Stimulated activated naive B cell treated with anti-CD40 and anti-IgM and Interleukin-4, amounts not matched to agents 10 μg/mL and 1 μg/mL and 100 μg/mL, for 72 hours (primary cell): Measurements from ENCODE around the gene DNAJC18.
"Not testable (repeated sequence)": the region's sequence is repeated elsewhere in the genome, so short reads cannot be mapped to it uniquely, and the experiment has no call there.

ENCODE experiments used
- ATAC-seq, 2 donors: fragments of 150-1000 bp; cut with Tn5 transposase; replicated peaks; 2 replicates each; pipeline ENCODE4 v1.10.0; 2021; ENCODE audit warnings: moderate library complexity in 1 of 2
- DNase-seq: peaks from one replicate; pipeline ENCODE4 v3.0.0; 2021
- H3K27ac Mint-ChIP-seq: one replicate; pipeline ENCODE4 v1.8.0; 2022; ENCODE audit warnings: mild to moderate bottlenecking, mixed read lengths
- H3K27me3 Mint-ChIP-seq, 2 donors: one replicate each; pipeline ENCODE4 v1.8.0; 2022; ENCODE audit warnings: mixed read lengths in 2 of 2
- H3K36me3 Mint-ChIP-seq, 2 donors: one replicate each; pipeline ENCODE4 v1.8.0; 2022; ENCODE audit warnings: mixed read lengths in 2 of 2, mild to moderate bottlenecking in 1 of 2
- H3K4me1 Mint-ChIP-seq, 2 donors: one replicate each; pipeline ENCODE4 v1.8.0; 2022; ENCODE audit warnings: mixed read lengths in 2 of 2, mild to moderate bottlenecking in 1 of 2
- H3K4me3 Mint-ChIP-seq, 2 donors: one replicate each; pipeline ENCODE4 v1.8.0; 2022; ENCODE audit warnings: mild to moderate bottlenecking in 2 of 2, mixed read lengths in 2 of 2, moderate library complexity in 1 of 2
- H3K9me3 Mint-ChIP-seq, 2 donors: one replicate each; pipeline ENCODE4 v1.8.0; 2022; ENCODE audit warnings: mixed read lengths in 2 of 2, mild to moderate bottlenecking in 1 of 2

The DNAJC18 gene

DNA sequence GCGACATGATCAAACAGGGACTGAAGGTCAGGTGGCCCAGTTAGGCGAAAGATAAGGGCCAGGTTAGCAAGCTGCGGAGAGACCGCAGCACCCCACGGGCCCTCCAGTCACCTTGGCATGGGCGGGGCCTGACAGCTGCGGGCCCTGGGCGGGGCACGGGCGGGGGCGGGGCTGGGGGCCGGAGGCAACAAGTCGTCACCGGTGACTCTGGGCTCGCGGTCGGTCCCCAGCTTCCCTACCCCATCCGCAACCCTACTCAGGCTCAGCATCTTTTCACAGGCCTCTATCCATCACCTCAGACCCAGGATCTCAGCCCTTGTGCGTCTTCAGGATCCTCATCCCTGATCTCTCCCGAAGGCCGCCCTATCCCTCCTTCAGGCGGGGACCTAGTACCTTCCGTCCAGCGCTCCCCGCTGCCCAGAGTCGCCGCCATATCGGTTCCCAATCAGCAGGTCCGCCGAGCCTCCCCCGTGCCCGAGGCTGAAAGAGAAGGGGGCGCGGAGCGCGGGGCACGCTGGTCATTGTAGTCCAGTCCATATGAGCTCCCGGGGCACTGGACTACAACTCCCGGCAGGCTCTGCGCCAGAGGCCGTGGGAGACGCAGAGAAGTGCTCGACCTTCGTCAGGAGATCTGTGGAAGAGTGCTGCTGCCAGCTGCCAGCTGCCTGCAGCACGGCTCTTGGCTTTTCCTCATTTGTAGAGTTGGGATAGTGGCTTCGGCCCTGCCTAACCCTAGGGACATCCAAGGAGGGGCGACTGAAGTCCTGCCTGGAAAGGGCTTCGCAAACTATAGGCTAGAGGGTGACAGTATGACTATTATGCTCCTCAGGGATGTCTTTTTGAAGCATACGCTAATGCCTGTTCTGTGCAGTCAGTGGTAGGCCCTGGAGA lies at the start of gene DNAJC18:
Gene DNAJC18, minus strand, starts transcription at position 513 of the 891 bp plus-strand sequence. Its CDS starts 80 bp downstream, at position 433.
- DNase-seq (peak; percentile 91), ATAC-seq (peak; percentile 96 to 99)
- H3K27ac Mint-ChIP-seq = peak within 1 kb of the TSS; percentile 100
- H3K36me3 Mint-ChIP-seq = peaks cover 12 to 21% of the 10 kb centered on the region in 2 donors
- H3K4me3 Mint-ChIP-seq = peak within 1 kb of the TSS; percentile 96 to 99
- no peaks in the 10 kb centered on the region for H3K9me3 Mint-ChIP-seq
- H3K4me1 Mint-ChIP-seq = peaks cover 18 to 28% of the 10 kb centered on the region in 2 donors
- peaks cover 0 to 4% of the 10 kb centered on the region in 2 donors for H3K27me3 Mint-ChIP-seq

DNA sequence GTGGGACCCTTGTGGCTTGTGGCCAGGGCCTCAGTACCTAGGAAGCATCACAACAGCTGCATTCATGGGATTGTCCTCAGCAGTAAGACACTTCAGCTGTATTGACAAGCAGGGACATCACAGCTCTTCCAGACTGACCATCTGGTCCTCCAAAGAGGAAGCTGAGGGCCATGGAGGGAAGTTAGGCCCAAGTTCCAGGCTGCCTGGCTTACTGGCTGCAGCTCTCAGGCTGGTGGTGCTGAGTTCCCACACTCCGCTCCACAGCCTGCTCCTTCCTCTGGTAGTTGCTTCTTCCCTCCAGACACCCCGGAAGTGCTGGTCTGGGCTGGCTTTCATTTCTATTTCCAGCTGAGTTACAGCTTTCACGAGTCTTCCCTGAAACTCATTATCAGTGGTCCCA lies 48.9 kb upstream of the DNAJC18 start:
- Mint-ChIP-seq H3K36me3 (no peaks in the 10 kb centered on the region), H3K27ac (peak overlapping the region; percentile 76), H3K4me3 (no peak overlapping the region), H3K9me3 (no peaks in the 10 kb centered on the region), H3K4me1 (peaks cover 5 to 16% of the 10 kb centered on the region in 2 donors), H3K27me3 (peaks cover 0 to 3% of the 10 kb centered on the region in 2 donors)
- DNase-seq = no peak
- no peak for ATAC-seq

DNA sequence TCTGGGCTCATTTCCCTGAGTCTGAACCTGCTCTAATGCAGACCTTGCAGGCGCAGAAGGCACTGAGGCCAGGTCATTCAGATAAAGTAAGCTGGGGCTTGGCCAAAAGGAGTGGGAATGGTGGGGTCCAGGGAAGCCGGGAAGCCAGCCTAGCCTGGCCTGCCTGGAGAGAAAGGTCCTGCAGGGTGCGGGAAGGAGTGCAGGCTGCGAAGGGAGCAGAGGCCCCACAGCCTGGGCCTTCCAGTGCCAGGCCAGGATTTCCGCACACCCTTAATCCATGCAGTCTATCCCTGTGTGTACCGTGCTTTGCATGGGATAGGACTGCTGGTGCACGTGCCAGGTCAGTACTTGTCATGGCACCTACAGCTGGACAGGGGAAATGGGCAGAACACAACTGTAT lies 46.9 kb upstream of the DNAJC18 start:
- no peak for ATAC-seq
- Mint-ChIP-seq H3K27ac (no peak overlapping the region), H3K27me3 (no peaks in the 10 kb centered on the region), H3K4me3 (no peak overlapping the region), H3K4me1 (peaks cover 18 to 23% of the 10 kb centered on the region in 2 donors), H3K9me3 (no peaks in the 10 kb centered on the region), H3K36me3 (no peaks in the 10 kb centered on the region)
- no peak for DNase-seq

DNA sequence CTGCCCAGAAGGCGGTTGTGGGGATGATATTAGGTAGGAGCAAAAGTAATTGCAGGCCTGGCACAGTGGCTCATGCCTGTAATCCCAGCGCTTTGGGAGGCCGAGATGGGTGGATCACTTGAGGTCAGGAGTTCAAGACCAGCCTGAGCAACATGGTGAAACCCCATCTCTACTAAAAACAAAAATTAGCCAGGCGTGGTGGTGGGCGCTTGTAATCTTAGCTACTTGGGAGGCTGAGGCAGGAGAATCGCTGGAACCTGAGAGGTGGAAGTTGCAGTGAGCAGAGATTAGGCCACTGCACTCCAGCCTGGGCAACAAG lies 43.5 kb upstream of the DNAJC18 start:
- H3K36me3 Mint-ChIP-seq, DNase-seq, H3K27me3 Mint-ChIP-seq, ATAC-seq, H3K9me3 Mint-ChIP-seq: not testable (repeated sequence)
- Mint-ChIP-seq H3K27ac (peak overlapping the region; percentile 83), H3K4me3 (peak overlapping the region; percentile 41 to 71), H3K4me1 (peaks cover 16 to 20% of the 10 kb centered on the region in 2 donors)

DNA sequence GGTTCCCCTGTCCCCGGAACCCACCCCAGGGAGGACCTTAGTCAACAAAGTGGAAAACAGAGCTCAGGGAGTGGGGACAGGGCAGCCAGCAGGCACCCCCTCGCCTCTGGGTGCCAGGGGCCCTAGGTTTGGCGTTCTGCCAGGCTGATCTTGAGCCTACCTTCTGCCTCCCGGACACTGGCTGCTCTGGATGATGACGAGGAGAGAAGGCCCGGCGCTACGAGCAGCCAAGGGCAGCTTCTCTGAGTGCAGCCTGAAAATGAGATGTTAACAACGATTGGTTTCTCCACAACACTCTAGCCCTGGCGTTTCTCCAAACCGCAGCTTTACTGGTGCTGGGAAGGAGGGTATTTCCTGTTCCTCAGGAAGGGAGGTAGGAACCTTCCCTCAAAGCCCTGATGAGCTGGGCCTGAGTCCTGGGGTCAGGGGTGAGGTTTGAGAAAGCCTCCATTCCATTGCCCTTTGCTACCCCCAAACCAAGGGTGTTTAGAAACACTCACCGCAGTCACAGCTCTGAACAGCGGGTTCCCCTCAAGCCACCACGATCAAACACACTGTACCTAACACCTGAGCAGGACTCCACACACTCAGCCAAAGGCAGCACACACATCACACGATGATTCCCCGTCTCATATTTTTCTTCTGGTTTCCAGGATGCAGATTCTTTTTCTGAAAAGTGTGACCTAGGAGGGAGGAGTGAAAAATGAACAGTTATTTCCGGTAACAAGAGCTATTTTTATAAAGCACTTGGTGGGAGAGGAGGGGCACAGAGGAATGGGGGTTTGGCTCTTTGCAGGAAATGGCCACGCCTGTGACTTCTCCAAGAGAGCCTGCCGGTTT lies 42.9 kb upstream of the DNAJC18 start, which contains the start of gene STING1:
Gene STING1, minus strand, starts transcription at position 709 of the 840 bp plus-strand sequence. CDS start 1,054 bp downstream, outside the sequence.
- DNase-seq = peak; percentile 17
- no peaks in the 10 kb centered on the region for H3K9me3 Mint-ChIP-seq
- H3K4me1 Mint-ChIP-seq = peaks cover 16 to 20% of the 10 kb centered on the region in 2 donors
- no peaks in the 10 kb centered on the region for H3K36me3 Mint-ChIP-seq
- peak; percentile 73 for ATAC-seq
- peaks cover 0 to 5% of the 10 kb centered on the region in 2 donors for H3K27me3 Mint-ChIP-seq
- H3K27ac Mint-ChIP-seq = peak within 1 kb of the TSS; percentile 83
- peak within 1 kb of the TSS; percentile 41 to 71 for H3K4me3 Mint-ChIP-seq

DNA sequence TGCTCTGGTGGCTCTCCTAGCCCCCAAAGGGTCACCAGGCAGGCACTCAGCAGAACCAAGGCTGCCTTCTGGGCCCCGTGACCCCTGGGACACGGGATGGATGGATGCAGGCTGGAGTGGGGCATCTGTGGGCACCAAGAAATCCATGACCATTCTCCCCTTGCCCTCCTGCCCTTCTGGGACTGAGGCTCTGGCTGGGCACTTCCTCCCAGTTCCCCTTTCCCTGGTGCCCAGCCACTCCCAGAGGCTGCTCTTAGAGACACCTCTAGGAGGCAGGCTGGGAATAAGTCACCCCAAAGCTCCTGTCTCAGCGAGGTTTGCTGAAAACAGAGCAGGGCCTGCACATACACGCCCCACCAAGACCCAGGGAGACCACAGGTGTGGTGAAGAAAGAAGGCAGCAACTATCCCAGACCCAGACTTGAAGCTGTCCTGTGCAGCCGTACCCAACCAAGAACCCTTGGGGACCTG lies 42.3 kb upstream of the DNAJC18 start:
- Mint-ChIP-seq H3K27me3 (peaks cover 0 to 5% of the 10 kb centered on the region in 2 donors), H3K4me3 (peak overlapping the region; percentile 41 to 71), H3K36me3 (no peaks in the 10 kb centered on the region), H3K4me1 (peaks cover 16 to 20% of the 10 kb centered on the region in 2 donors), H3K9me3 (no peaks in the 10 kb centered on the region), H3K27ac (peak overlapping the region; percentile 83)
- no peak for DNase-seq
- peak; percentile 28 to 35 for ATAC-seq

DNA sequence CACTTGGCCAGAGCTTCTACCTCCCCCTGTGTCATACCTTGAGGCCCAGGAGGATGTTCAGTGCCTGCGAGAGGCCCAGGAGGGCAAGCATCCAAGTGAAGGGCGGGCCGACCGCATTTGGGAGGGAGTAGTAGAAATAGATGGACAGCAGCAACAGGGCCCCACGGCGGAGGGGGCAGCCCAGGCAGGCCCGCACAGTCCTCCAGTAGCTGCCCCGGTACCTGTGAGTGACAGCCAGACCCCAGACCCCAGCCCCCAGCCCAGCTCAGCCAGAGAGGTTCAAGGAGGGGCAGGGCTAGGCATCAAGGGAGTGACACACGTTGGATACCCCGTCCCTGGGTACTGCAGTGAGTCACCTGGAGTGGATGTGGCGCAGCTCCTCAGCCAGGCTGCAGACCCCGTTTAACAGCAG lies 41.8 kb upstream of the DNAJC18 start:
- Mint-ChIP-seq H3K36me3 (no peaks in the 10 kb centered on the region), H3K27ac (no peak overlapping the region), H3K4me1 (peaks cover 16 to 20% of the 10 kb centered on the region in 2 donors), H3K27me3 (peaks cover 0 to 5% of the 10 kb centered on the region in 2 donors), H3K9me3 (no peaks in the 10 kb centered on the region), H3K4me3 (no peak overlapping the region)
- ATAC-seq (peak; percentile 7 to 28), DNase-seq (no peak)

DNA sequence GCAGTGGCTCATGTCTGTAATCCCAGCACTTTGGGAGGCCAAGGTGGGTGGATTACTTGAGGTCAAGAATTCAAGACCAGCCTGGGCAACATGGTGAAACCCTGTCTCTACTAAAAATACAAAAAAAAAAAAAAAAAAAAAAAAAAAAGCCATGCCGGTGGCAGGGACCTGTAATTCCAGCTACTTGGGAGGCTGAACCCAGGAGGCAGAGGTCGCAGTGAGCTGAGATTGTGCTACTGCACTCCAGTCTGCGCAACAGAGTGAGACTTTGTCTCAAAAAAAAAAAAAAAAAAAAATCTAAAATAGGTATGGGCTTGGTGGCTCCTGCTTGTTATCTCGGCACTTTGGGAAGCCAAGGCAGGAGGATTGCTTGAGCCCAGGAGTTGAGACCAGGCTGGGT lies 40.4 kb upstream of the DNAJC18 start:
- H3K27me3 Mint-ChIP-seq = peaks cover 10 to 15% of the 10 kb centered on the region in 2 donors
- not testable (repeated sequence) for H3K4me3 Mint-ChIP-seq, H3K9me3 Mint-ChIP-seq

DNA sequence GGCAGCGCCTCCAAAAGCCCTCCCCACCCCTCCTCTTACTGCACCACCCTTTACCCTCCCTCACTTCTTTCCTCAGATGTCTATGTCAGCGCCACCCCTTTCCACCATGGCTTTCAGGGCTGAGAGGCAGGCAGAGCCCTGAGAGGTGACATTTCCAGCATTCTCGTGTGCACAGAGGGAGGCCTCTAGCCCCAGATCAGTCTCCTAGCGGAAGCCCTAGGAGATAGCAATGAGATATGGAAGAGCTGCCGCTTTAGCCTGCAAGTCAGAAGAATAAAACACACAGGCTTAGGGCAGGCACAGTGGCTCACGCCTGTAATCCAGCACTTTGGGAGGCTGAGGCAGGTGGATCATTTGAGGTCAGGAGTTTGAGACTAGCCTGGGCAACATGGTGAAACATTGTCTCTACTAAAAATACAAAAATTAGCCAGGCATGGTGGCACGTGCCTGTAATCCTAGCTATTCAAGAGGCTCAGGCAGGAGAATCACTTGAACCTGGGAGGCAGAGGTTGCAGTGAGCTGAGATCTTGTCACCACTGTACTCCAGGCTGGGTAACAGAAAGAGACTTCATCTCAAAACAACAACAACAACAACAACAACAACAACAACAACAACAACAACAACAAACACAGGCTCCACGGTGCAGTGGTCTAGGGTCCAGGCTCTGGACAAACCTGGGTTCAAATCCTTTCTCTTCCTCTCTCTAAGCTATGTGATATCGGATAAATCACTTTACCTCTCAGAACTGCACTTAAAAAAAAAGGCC lies 39.5 kb upstream of the DNAJC18 start:
- H3K36me3 Mint-ChIP-seq, H3K27ac Mint-ChIP-seq: not testable (repeated sequence)

More for the DNA sequence above, 40.4 kb upstream of the DNAJC18 start:
- not testable (repeated sequence) for ATAC-seq, DNase-seq, H3K36me3 Mint-ChIP-seq, H3K27ac Mint-ChIP-seq
- H3K4me1 Mint-ChIP-seq = peaks cover 26 to 27% of the 10 kb centered on the region in 2 donors

DNA sequence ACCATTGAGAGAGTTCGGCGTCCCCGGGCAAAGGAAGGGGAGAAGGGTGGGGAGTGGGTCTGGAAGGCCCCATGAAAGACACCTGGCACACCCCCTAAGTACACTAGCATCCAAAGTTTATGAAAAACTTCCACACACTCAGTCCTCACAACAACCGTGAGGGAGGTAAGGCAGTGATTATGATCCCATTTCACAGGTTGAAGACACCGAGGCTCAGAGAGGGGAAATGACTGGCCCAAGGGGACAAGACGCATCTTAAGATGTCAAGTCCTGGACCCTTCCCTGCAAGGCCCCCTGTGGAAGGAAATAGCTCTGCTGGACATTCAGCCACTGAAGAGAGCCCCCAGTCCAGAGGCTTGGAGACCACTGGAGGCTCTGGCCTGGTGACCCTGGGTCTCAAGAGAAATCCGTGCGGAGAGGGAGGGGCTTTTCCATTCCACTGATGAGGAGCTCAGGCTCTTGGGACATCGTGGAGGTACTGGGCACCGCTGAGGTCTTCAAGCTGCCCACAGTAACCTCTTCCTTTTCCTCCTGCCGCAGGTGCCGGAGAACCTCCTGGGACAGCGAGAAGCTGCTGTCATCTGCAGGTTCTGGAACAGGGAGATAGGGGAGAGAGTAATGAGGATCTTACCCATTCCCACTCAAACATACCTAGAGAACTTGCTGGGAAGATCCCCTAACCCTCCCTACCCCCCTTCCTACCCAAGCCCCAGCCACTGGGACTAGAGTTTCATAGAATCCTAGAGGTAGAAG lies 36.7 kb upstream of the DNAJC18 start:
- no peak for DNase-seq
- no peak overlapping the region for H3K4me3 Mint-ChIP-seq
- no peak overlapping the region for H3K27ac Mint-ChIP-seq
- H3K9me3 Mint-ChIP-seq = no peaks in the 10 kb centered on the region
- peaks cover 13 to 21% of the 10 kb centered on the region in 2 donors for H3K4me1 Mint-ChIP-seq
- ATAC-seq = no peak
- no peaks in the 10 kb centered on the region for H3K36me3 Mint-ChIP-seq
- H3K27me3 Mint-ChIP-seq = peaks cover 33 to 36% of the 10 kb centered on the region in 2 donors

More for the DNA sequence above, 39.5 kb upstream of the DNAJC18 start:
- peaks cover 27 to 29% of the 10 kb centered on the region in 2 donors for H3K4me1 Mint-ChIP-seq
- H3K27me3 Mint-ChIP-seq = peaks cover 17 to 18% of the 10 kb centered on the region in 2 donors
- H3K4me3 Mint-ChIP-seq, DNase-seq, H3K9me3 Mint-ChIP-seq, ATAC-seq: not testable (repeated sequence)

DNA sequence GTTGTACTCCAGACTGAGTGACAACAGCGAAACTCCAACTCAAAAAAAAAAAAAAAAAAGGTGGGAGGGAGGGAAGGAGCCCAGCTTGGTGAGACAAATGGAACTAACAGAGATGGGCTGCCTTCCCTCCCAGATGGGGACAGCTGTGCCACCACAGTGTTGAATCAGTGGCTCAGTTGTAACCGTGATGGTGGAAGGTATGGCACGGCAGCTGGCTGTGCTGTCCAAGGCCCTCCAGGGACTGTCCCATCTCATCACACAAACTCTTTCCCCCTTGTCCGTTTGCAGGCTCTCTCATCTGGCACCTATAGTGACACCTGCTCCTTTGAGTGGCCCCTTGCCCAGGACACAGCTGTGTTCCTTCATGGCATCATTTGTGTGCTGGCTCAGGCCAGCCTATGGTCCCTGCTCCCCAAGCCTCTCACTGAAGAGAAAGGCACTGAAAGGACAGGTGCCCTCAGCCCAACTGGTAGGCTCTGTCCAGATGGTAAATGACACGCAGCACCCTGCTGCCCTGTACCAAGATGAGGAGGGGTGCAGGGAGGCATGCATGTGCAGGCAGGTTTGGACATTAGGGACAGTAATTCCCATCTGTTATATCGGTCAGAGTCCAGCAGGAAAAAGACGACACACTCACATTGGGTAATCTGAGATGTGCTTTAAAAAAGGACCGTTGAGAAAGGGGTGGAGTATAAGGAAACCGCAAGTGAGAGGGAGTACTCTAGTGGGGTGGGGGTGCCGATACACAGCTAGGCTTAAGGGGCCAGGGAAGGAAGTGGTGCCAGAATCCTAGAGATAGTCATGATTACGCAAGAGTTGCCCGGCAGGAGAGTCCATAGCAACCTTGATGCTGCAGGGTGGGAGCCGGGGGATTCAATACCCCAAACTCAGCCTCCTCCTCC lies 35.8 kb upstream of the DNAJC18 start:
- ATAC-seq (peak; percentile 27 to 34), DNase-seq (no peak)
- Mint-ChIP-seq H3K4me1 (peaks cover 20 to 22% of the 10 kb centered on the region in 2 donors), H3K9me3 (no peaks in the 10 kb centered on the region), H3K36me3 (no peaks in the 10 kb centered on the region), H3K27ac (no peak overlapping the region), H3K4me3 (no peak overlapping the region), H3K27me3 (peaks cover 28 to 36% of the 10 kb centered on the region in 2 donors)

DNA sequence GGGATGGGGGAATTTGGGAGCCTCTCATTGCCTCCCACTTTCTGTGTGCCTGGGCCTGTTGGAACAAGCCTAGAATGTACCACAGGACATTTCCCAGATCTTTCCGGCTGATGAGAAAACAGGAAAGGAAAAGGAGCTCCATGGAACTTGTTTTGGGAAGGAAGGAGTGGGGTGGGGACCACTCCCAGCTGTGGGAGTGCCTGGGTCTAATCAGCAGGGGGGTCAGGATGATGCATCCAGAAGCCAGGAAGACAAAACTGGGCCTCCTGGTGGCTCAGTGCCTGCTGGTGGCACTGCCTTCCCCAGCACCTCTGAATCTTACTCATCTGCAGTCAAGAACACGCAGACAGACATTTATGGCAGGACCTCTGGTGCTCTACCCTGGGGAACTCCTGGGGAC lies 34.2 kb upstream of the DNAJC18 start:
- H3K36me3 Mint-ChIP-seq = no peaks in the 10 kb centered on the region
- no peak for DNase-seq
- H3K27ac Mint-ChIP-seq = no peak overlapping the region
- H3K9me3 Mint-ChIP-seq = no peaks in the 10 kb centered on the region
- H3K4me3 Mint-ChIP-seq = no peak overlapping the region
- ATAC-seq = no peak
- peaks cover 20 to 22% of the 10 kb centered on the region in 2 donors for H3K4me1 Mint-ChIP-seq
- H3K27me3 Mint-ChIP-seq = peaks cover 33 to 36% of the 10 kb centered on the region in 2 donors
